Epithelial cell of esophagus (primary cell): Measurements from ENCODE around the gene MAMDC4.
"Not testable (repeated sequence)": the region's sequence is repeated elsewhere in the genome, so short reads cannot be mapped to it uniquely, and the experiment has no call there.

Source experiments
- DNase-seq: peaks from one replicate; pipeline ENCODE4 v3.0.0; 2010; ENCODE audit warnings: low read depth
- H3K4me3 ChIP-seq: 2 replicates; pipeline ENCODE4 v1.5.1; 2011; ENCODE audit warnings: mild to moderate bottlenecking, low read length, control low read depth
- CTCF ChIP-seq: IDR thresholded peaks from 2 replicates; pipeline ENCODE4 v1.5.1; 2011; ENCODE audit warnings: low read depth, mild to moderate bottlenecking, low read length, control low read depth, inconsistent platforms; ENCODE audit not compliant: insufficient read depth; ENCODE audit errors: missing control alignments

MAMDC4 gene

GRCh38 chr9:136851941-136852663 is at the start of gene MAMDC4:
TSS of gene MAMDC4 (plus strand) at chr9:136852346. CDS start at chr9:136852417, 71 bp downstream.
- H3K4me3 ChIP-seq, result no peak within 1 kb of the TSS
- no peak for TF ChIP-seq CTCF
- DNase-seq, result no peak

- H3K4me3 ChIP-seq, DNase-seq: not testable (repeated sequence)
Measured at GRCh38 chr9:136803009-136803550, 49.1 kb upstream of the MAMDC4 start.

- TF ChIP-seq CTCF, result no peak
- no peak overlapping the region for H3K4me3 ChIP-seq
- DNase-seq, result no peak
Measured at GRCh38 chr9:136803551-136804508, 48.3 kb upstream of the MAMDC4 start.

GRCh38 chr9:136804509-136805206 is 47.5 kb upstream of the MAMDC4 start:
- TF ChIP-seq CTCF, result no peak
- DNase-seq, result peak; percentile 27
- H3K4me3 ChIP-seq, result no peak overlapping the region

- no peak for DNase-seq
- no peak for TF ChIP-seq CTCF
- no peak overlapping the region for H3K4me3 ChIP-seq
Measured at GRCh38 chr9:136805207-136805740, 46.9 kb upstream of the MAMDC4 start.

- no peak for TF ChIP-seq CTCF
- no peak for DNase-seq
- no peak overlapping the region for H3K4me3 ChIP-seq
Measured at GRCh38 chr9:136806067-136806466, 46.1 kb upstream of the MAMDC4 start.

- no peak for DNase-seq
- no peak for TF ChIP-seq CTCF
- peak overlapping the region; percentile 71 for H3K4me3 ChIP-seq
Measured at GRCh38 chr9:136806631-136807201, 45.4 kb upstream of the MAMDC4 start.
